GM12801 (cell line): Measurements from ENCODE around the gene WTAP.

Experiments used
- CTCF ChIP-seq: IDR thresholded peaks from one replicate; pipeline ENCODE4 v1.5.1; 2011; ENCODE audit warnings: control low read depth; ENCODE audit not compliant: insufficient read length; ENCODE audit errors: extremely low read depth

WTAP gene

GRCh38 chr6:159682810-159683209 is 44.5 kb upstream of the WTAP start:
- TF ChIP-seq CTCF, result no peak

- TF ChIP-seq CTCF, result no peak
Measured at GRCh38 chr6:159684013-159684304, 43.3 kb upstream of the WTAP start.

- no peak for TF ChIP-seq CTCF
Measured at GRCh38 chr6:159686040-159686439, 41.3 kb upstream of the WTAP start.

GRCh38 chr6:159686703-159687102 is 40.6 kb upstream of the WTAP start:
- TF ChIP-seq CTCF, result no peak

GRCh38 chr6:159687341-159687740 is 40.0 kb upstream of the WTAP start:
- TF ChIP-seq CTCF, result no peak

- TF ChIP-seq CTCF, result no peak
Measured at GRCh38 chr6:159688266-159688905, 38.9 kb upstream of the WTAP start.

- TF ChIP-seq CTCF, result no peak
Measured at GRCh38 chr6:159689001-159689400, 38.3 kb upstream of the WTAP start.
